GM10266 (cell line): ENCODE results near the gene PAQR8.

Experiments
- DNase-seq: peaks from one replicate; pipeline ENCODE4 v3.0.0; 2012; ENCODE audit errors: extremely low spot score
- CTCF ChIP-seq: IDR thresholded peaks from 2 replicates; pipeline ENCODE4 v1.5.1; 2012; ENCODE audit warnings: mild to moderate bottlenecking, low read depth; ENCODE audit not compliant: control insufficient read depth, insufficient read depth; ENCODE audit errors: missing control alignments

Gene PAQR8

GRCh38 chr6:52388790-52389189 is 26.8 kb downstream of the PAQR8 start:
- DNase-seq, result no peak
- no peak for TF ChIP-seq CTCF

GRCh38 chr6:52389264-52389625 is 27.3 kb downstream of the PAQR8 start:
- no peak for TF ChIP-seq CTCF
- DNase-seq, result no peak

GRCh38 chr6:52389626-52390360 is 27.8 kb downstream of the PAQR8 start:
- no peak for TF ChIP-seq CTCF
- DNase-seq, result peak; percentile 51

- DNase-seq, result peak; percentile 45
- TF ChIP-seq CTCF, result no peak
Observed at GRCh38 chr6:52390361-52390727, 28.4 kb downstream of the PAQR8 start.

- no peak for DNase-seq
- TF ChIP-seq CTCF, result no peak
Observed at GRCh38 chr6:52391599-52391998, 29.6 kb downstream of the PAQR8 start.

GRCh38 chr6:52392944-52393343 is 31.0 kb downstream of the PAQR8 start:
- no peak for DNase-seq
- no peak for TF ChIP-seq CTCF

- TF ChIP-seq CTCF, result no peak
- no peak for DNase-seq
Observed at GRCh38 chr6:52393780-52394179, 31.8 kb downstream of the PAQR8 start.
